GM21737 (cell line): Measurements from ENCODE around the gene FSTL3.
"Not testable (repeated sequence)": the region's sequence is repeated elsewhere in the genome, so short reads cannot be mapped to it uniquely, and the experiment has no call there.

Source experiments
- ATAC-seq: cut with Tn5 transposase; IDR thresholded peaks from one replicate; pipeline ENCODE4 v1.9.1; 2021; ENCODE audit warnings: mild to moderate bottlenecking, moderate library complexity; ENCODE audit not compliant: unreplicated experiment

FSTL3 gene

DNA sequence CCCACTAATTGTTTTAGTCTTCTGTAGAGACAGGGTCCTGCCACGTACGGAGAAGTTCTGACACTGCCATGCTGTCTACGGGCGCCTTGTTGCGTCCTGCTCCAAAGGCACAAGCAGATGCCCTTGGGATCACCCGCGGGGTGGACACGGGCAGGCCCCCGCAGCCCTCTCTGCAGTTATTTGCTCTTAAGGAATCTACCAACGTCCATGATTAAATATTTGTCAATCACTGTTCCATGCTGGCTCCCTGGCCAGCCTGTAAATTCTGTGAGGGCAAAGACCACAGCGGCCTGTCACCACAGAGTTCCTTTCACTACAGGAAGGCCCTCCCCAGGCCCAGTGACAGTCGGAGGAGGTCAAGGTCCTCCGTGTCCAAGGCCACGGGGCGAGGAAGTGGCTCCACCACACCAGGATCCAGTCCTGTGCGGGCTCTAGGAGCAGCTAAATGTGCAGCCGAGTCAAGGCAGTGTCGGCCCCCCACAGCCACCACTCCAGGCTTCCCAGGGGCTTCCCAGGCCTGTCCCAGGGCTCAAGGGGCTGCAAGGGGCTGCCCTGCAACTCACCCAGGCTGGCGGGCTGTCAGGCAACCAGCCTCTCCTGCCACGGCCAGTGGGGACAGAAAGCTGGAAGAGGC, 15.3 kb upstream of the FSTL3 start:
- no peak for ATAC-seq

DNA sequence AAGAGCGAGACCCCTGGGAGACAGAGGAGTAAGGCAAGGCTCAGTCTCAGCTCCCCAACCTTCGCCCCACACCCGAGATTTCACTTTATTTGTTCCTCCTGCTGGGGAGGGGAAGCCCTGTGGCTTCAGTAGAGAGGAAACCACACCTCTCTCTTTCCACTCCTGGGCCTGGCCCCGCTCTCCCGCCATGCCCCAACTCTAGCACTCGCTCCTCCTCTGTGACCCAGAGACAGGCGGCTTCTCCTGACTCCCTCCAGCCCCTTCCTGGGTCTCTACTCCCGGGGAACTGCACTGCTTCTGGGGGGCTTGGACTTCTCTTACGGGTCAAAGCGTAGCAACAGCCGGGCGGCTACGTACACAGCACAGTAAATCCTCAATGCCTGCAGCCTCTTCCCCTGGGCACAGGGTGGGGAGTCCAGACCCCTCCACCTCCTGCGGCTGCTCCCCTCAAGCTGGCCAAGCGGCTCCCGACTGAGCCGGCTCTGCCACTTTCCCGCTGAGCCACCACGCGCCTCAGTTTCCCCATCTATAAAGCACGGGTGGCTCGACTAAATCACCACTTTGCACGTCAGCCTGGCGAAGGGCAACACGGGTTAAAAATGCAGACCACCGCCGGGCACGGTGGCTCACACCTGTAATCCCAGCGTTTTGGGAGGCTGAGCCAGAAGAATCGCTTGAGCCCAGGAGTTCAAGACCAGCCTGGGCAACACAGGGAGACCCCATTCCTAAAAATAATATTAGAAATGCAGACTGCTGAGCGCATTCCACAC, 14.6 kb upstream of the FSTL3 start:
- no peak for ATAC-seq

DNA sequence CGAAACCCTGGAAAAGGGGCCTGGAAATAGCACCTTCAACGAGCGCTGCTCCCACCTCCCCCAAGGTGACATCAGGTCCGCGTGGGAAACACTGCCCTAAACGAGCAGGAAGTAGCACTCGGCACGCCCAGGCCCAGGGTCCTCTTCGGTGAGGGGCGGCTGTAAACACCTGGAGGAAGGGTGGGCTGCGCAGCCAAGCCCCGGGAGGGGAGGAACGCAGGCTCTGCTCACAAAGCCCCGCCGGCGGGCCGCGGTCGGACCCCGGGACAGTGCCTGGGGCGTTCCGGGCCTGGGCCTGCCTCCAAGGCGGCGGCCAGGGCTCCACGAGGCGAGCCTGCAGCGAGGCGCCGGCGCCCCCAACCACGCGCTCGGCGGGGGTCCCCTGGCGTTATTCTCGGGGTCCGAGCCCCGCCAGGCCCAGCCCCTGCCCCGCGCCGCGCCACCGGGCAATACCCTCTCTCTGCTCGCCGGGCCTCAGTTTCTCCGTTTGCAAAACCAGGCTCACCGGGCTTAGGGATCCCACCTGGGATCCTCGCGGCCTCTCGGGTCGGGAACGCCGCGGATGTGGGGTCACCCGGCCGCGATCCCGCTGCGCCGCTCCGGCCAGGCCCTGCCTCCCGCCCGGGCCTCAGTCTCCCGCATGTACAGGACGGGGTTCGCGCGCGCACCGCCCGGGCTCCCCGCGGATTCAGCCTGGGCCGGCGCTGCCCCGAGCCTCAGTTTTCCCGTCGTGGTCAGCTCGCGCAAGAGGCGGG, 13.8 kb upstream of the FSTL3 start:
- ATAC-seq = peak; percentile 19

DNA sequence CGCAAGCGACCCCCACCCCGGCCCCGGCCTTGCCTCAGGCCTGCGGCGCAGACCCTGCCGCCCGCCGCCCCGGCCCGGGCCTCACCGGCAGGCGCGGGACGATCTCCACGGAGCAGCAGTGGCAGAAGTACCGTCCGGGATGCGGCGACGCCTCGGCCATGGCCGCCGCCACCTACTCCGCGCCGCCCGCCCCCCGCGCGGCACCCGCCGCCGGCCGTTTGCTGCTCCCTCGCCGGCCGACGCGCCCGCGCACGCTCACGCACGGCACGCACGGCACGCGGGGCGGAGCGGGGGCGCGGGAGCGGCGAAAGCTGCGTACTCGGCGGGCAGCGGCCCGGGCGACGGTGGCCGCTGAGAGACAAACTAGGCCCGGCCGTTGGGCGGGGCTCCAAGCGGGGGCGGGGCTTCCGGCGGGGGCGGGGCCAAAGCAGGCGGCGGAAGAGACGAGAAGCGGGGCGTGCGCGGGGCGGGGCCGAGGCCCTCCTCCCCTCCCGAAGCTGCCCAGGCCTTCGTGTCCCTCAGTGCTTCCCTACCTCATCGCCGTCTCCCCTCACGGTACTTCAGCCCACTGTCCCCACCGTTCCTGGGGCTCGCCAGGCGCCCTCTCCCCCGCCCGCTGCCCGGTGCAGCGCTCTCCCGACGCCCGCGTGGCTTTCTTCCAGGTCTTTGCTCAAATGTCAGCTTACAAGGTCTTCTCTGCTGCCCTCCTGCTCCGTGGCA, 13.1 kb upstream of the FSTL3 start, which contains the start of gene RNF126:
Gene RNF126 (minus strand): TSS at position 253 of the 720 bp plus-strand sequence. CDS start 93 bp downstream, at position 160.
- ATAC-seq = peak; percentile 54

DNA sequence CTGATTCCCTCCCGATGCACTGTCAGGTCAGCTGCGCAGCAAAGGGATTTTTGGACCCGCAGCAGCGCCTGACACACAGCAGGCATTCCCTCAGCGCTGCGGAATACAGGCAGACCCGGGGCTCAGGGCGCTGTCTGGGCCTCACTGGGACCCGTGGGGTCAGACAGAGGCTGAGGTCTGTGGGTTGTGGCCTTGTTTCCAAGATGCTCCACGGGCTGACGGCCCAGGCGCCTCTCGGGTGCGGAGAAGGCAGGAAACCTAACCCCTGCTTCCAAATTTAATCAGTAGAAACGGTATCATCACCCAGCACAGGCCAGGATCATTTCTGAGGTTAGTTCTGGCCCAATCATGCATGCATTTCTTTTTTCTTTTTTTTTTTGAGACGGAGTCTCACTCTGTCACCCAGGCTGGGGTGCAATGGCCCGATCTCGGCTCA, 12.5 kb upstream of the FSTL3 start:
- no peak for ATAC-seq

DNA sequence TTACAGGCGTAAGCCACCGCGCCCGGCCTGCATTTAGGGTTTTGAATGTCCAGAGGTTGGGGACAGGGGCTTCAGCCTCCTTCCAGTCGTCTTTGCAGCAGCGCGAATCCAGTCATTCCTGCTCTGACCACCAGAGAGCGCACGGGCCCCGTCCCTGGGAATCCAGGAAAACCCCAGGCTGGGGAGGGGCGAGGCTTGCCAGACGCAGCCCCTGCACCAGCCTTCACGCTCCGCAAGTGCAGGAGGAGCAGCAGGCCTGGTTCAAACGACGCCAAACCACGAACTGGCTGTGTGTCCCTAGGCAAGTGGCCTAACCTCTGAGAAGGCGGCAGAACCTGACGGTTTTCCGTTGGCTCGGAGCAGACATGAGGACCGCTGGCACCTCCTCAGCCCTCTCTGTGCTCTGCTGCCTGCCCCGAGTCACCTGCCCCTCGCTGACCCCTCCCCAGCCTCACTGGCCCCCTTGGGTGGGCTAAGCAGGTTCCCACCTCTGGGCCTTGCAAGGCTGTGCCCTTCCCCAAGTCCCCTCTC, 11.2 kb upstream of the FSTL3 start:
- ATAC-seq = no peak

DNA sequence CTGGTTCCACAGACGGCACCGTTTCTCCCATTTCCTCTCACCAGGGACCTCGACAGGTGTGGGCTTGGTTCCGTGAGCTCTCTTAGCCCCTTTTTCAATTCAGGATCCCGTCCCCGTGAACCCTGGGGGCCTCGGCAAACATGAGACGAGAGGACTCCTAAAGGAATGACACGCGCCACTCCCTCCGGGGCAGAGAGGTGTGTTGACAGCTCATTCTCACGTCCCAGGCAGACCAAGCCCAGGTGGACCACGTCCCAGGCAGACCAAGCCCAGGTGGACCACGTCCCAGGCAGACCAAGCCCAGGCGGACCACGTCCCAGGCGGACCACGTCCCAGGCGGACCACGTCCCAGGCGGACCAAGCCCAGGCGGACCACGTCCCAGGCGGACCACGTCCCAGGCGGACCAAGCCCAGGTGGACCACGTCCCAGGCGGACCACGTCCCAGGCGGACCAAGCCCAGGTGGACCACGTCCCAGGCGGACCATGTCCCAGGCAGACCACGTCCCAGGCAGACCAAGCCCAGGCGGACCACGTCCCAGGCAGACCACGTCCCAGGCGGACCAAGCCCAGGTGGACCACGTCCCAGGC, 9.1 kb upstream of the FSTL3 start:
- not testable (repeated sequence) for ATAC-seq

DNA sequence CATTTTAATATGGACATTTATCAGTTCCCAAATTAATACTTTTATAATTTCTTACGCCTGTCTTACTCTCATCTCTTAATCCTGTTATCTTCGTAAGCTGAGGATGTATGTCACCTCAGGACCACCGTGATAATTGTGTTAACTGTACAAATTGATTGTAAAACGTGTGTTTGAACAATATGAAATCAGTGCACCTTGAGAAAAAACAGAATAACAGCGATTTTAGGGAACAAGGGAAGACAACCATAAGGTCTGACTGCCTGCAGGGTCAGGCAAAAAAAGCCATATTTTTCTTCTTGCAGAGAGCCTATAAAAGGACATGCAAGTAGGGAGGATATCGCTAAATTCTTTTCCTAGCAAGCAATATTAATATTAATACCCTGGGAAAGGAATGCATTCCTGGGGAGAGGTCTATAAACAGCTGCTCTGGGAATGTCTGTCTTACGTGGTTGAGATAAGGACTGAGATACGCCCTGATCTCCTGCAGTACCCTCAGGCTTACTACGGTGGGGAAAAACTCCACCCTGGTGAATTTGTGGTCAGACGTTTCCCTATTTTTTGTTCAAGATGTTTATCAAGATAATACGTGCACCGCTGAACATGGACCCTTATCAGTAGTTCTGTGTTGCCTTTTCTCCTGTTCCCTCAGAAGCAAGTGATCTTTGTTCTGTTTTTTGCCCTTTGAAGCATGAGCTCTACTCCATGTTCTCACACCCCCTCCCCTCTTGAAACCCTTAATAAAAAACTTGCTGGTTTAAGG, 7.3 kb upstream of the FSTL3 start:
- ATAC-seq = not testable (repeated sequence)

DNA sequence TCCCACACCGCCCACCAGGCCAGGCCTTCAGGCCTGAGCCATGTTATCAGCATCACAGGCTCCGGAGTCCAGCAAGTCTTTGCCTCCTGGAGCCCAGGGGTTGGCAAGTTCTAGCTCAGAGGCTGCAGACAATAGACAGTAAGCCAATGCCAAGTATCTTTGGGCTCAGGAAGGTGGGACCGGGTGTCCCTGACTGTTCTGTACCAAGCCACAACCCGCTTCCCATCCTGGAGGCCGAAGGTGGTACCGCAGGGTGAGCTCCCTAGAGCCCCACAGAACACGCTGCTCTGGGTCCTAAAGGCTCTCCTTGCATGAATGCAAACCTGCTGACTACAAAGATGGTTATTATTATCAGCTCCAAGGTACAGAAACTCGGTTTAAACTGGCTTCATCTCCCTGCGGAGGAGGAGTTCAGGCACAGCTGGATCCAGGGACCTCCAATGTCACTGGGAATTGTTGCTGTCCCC, 5.5 kb upstream of the FSTL3 start:
- no peak for ATAC-seq

DNA sequence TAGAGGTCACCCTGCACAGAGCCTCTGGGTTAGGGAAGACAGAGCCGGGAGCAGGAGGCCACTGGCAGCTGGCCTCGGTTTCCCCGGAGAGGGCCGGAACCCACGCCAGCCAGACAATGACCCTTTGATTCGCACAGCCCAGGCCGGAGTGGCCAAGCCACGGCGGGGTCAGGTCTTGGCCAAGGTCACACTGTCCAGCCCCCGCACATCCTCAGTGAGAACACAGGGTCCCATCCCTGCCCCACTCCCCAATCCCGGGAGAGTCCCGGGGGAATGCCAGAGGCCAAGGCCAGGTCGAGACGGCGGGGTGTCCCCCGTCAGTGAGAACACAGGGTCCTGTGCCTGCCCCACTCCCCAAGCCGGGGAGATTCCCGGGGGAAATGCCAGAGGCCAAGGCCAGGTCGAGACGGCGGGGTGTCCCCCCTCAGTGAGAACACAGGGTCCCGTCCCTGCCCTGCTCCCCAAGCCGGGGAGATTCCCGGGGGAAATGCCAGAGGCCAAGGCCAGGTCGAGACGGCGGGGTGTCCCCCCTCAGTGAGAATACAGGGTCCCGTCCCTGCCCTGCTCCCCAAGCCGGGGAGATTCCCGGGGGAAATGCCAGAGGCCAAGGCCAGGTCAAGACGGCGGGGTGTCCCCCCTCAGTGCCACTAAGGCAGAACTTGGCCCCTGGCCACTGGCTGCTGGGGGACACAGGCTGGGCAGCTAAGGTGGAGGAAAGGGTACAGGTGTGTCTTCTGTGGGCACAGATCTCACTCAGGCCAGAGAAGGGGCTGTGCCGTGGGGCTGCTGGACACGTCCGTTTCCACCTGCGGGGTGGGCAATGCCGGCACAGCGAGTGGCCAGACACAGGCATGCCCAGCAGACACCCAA, 1.7 kb upstream of the FSTL3 start:
- ATAC-seq = no peak

DNA sequence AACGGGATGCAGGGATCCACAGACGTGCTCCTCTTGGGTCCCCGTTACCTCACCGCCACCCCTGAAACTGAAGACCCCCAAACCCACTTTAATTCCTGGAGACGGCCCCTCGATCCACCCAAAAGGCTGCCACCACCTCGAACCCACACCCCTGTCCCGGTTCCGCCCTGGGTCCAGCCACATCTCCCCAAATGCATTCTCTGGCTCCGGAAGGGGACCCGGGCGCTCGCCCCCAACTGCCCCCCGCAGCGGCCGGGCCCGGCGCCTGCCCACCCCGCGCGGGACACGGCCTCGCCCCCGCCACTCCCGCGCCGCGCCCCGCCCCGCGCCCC, 219 bp upstream of the FSTL3 start:
- no peak for ATAC-seq

DNA sequence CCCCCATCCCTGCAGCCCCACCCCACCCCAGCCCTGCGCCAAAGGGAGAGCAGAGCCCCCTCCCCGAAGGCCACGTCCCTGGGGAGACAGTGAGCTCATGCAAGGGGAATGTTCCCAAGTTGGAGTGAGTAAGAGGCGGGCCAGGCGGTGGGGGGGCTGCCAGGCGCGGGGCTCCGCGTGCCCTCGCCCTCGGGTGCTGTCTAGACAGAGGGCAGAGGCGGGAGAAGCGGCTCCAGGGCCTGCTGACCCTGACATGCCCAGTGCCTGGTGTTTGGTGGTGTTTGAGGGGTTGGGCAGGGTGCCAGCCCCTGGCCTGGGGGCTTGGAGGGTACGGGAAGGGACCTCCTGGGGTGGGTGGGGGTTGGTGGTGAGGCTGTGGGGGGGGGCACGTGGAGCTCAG, 1.0 kb downstream of the FSTL3 start:
- ATAC-seq = no peak

DNA sequence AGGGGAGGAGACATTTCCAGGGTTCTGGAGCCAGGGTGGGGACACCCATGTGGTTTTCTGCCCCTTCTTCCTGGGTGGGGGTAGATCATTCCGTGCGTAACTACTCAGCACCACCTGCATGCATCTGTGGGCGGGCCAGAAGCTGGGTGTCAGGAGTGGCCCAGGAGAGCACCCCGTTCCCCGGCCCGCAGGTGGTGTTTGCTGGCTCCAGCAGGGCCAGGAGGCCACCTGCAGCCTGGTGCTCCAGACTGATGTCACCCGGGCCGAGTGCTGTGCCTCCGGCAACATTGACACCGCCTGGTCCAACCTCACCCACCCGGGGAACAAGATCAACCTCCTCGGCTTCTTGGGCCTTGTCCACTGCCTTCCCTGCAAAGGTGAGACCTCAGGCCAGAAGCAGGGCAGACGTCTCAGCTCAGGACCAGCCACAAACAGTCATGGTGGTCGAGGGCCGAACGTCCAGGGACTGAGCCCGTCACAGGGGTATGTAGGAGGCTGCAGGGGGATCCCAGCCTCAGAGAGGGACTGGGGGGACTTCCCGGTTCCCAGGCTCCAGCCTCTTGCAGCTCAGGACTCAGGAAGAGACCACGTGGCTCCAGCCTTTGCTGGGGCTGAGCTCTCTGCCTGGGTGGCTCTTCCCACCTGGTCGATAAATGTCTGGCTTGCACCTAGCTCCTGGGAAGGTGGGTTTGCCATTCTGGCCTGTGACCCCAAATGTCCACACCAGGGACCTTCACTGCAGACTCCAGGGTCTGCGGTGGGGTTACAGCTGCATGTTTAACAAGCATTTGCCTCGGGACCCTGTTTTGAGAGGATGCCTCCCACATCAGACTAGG, 1.6 kb downstream of the FSTL3 start:
- ATAC-seq = no peak

DNA sequence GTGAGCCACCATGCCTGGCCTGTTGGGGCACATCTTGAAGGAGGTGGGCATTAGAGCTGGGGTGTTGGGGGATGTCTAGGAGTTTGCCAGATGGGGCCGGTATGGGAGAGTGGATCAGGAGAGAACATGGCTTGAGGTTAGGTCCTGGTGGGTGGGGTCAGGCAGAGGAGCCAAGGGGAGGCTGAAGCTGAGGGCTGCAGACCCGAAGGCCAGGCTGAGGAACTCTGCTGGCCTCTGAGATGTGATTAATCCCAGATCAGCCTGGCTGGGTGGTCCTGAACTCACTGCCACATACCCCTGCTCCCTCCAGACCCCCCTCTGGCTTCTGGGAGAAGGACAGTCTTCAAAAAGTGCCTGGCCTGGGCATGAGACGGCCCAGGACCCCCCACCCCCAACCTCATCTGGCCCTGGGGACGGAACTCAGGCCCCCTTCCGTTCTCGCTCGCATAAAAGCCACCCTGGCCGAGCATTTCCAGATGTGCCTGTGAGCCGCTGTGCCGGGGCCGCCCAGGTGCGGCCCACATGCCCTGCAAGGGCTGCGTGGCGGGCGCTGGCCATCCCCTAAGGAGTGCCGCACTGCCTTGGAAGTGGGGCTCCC, 2.7 kb downstream of the FSTL3 start:
- no peak for ATAC-seq

DNA sequence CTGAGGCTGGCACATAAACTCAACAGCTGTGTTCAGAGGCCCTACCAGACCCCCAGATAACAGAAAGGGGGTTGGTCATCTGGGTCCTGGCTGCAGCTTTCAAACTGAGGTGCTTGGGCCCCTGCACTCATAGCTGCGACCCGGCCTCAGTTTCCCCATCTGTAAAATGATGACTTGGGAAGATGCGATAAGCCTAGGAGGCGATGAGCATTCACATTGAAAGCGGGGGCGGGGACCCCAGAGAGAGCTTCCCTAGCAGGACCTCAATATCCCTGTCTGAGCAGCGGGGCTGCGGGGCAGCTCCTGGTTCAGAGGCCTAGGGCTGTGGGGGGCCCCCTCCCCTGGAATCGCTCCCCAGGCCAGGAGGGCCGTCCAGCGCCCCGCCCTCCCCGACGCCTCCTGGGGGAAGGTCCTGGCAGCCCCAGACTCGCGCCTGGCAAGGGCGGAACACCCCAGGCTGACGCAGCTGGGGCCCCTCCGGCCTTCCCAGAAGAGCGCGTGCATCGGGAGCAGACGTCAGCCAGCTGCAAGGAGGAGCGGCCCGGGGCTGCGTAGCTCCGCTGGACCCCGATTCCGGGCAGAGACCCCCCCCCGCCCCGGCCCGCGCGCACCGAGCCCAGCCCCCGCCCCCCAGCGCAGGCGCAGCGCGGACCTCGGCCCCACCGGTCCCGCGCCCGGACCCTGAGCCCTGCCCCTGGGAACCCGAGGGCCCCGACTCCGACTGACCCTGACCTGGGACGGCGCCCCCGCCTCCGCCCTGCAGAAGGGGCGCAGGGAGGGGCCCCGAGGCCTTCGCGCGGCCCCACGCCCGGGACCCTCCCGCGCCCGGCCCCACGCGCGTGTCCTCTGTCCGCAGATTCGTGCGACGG, 3.5 kb downstream of the FSTL3 start:
- ATAC-seq = peak; percentile 11

DNA sequence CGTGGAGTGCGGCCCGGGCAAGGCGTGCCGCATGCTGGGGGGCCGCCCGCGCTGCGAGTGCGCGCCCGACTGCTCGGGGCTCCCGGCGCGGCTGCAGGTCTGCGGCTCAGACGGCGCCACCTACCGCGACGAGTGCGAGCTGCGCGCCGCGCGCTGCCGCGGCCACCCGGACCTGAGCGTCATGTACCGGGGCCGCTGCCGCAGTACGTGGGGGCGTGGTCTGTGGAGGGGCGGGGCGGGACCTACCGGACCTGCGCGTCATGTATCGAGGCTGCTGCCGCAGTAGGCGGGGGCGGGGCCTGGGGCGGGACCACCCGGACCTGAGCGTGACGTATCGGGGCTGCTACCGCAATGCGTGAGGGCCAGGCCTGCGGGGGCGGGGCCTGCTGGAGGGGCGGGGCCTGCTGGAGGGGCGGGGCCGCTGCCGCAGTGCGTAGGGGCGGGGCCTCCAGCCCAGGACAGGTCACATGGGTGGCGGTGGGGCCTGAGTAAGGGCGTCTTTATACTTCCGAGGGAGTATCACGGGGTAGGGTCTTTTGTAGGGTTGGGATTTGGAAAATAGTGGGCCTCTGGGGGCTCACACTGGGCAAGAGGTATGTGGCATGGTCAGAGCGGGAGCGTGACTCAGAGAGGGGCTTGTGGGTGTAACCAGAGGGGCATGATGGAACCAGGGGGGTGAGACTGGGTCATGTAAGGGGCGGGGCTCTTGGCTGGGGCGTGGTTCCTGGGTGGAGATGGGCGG, 4.3 kb downstream of the FSTL3 start:
- peak; percentile 72 for ATAC-seq
